NCI-H1417 treated with DMSO at 0.1 percent for 48 hours (cell line): ENCODE data around the gene ATP9B.

ENCODE experiments used
- DNase-seq: peaks from one replicate; lab custom pipeline; 2025; lab: John Stamatoyannopoulos, UW

Gene ATP9B

DNA sequence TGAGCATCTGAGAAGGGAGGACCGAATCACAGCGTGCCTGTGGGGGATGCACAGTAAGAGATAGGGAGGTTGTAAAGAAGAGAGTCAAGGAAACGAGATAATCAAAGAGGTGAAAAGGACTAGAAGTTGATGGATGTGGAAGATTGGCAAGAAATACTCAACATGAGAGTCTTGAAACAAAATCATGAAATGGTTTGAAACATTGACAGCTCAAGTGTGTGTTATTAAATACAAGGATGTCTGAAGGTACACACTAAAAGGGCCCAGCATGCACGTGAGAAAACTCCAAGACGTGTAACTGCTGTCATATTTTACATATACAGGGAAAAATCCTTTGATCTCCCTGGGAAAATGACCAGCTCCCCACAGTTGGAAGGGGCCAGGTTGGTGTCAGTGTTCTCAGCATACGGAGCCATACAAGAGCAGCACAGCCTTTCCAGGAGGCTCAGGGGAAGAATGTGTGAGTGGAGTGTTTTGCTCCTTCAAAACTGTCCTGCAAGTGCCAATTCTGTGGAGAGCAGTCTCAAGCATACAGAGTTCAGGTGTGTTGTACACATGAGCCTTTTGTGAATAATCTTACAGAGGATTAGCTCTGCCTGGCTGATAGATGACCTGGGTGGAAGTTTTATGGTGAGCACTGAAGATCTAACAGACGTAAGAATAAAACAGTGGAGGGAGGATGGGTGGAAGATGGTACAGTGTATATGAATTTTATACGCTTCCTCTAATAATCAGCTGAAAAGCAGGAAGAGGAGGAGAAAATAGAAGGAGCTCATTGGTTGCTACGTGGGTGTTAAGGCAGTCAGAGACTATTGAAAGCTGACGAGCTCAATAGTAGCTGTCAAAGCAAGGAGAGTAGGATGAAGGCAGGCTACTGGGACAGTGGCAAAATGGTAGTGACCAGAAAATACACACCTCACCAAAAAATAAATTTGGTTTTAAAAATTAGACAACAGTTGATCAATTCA lies 126.8 kb downstream of the ATP9B start:
- no peak for DNase-seq

DNA sequence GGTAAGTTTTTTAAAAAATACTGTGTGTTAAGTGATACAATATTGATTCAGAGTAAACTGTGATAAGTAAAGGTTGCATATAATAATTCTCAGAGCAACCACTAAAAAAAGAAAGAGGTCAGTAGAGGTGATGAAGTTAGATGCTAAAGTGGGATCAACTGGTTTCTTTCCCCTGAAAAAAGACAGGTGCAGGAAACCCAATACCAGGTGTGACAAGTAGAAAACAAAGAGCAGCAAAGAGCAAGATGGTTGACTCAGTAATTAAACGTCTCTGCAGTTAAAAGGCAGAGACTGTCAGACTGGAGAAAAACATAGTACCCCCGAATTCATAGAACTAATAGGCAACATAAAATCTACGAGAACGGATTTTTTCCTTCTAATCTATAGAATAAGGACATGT lies 128.3 kb downstream of the ATP9B start:
- DNase-seq, result peak; percentile 99

DNA sequence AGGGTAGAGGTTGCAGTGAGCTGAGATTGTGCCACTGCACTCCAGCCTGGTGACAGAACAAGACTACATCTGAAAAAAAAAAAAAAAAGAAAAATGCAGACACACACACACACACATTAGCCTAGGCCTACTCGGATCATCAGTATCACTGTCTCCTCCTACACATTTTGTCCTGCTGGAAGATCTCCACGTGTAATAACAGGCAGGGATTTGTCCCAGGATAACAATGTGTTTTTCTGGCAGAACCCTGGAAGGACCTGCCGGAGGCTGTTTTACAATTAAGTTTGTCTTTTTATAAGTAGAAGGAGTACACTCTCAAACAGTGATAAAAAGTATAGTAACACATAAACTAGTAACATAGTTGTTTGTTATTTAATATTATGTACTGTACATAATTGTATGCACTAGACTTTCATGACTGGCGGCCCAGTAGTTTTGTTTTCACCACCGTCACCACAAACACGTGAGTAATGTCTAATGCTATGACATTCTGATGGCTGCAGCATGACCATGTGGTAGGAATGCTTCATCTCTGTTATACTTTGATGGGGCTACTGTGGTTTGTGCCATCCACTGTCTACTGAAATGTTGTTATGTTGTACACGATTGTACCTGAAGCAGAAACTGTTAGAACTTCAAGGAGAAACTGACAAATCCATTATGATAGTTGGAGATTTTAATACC lies 130.6 kb downstream of the ATP9B start:
- no peak for DNase-seq

DNA sequence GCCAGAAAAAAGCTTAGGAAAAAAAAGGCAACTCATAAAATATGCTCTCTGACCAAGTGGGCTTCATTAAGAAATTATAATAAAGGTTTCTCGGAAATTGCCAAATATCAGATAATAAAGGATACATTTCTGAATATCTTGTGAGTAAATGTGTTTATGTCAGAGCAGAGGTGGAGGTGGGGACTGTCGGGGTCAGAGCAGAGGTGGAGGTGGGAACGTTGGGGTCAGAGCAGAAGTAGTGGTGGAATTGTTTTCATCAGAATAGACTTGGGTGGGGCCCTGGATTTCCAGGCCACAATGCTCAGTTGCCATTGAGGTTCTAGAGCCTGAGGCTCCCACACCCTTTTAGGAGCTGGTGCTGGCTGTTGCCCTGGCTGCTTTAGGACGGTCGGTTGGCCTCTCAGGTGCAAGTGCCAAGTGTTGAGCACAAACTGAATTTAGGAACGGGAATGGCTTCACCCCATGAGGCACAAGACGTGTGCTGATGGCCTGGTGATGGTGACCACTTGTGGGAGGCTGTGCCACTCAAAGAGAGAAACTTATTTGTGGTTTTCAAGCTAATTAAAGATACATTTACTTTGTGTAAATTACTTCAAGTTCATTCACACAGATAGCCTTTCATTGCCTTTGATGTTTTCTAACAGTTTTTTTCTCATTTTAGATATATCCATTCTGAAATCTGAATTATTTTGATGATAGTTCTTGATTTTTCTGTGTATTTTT lies 131.5 kb downstream of the ATP9B start:
- no peak for DNase-seq

DNA sequence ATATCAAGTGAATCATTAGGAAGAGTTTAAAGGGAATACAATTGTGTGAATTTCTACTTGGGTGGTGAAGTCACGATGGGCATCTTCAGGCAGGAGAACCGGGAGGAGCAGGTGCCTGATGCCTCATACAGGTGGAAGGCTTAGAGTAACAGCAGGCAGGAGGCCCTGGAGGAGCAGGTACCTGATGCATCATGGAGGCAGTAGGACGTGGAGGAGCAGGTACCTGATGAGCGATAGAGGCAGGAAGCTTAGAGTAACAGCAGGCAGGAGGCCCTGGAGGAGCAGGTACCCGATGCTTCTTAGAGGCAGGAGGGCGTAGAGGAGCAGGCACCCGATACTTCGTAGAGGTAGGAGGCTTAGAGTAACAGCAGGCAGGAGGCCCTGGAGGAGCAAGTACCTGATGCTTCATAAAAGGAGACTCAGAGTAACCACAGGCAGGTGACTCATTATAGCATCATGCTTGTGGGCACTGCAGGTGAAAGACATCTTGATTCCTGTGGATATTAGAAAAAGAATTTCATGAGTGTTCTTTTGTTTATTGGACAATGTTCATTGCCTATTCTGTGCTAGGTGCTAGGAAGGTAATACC lies 133.9 kb downstream of the ATP9B start:
- no peak for DNase-seq

DNA sequence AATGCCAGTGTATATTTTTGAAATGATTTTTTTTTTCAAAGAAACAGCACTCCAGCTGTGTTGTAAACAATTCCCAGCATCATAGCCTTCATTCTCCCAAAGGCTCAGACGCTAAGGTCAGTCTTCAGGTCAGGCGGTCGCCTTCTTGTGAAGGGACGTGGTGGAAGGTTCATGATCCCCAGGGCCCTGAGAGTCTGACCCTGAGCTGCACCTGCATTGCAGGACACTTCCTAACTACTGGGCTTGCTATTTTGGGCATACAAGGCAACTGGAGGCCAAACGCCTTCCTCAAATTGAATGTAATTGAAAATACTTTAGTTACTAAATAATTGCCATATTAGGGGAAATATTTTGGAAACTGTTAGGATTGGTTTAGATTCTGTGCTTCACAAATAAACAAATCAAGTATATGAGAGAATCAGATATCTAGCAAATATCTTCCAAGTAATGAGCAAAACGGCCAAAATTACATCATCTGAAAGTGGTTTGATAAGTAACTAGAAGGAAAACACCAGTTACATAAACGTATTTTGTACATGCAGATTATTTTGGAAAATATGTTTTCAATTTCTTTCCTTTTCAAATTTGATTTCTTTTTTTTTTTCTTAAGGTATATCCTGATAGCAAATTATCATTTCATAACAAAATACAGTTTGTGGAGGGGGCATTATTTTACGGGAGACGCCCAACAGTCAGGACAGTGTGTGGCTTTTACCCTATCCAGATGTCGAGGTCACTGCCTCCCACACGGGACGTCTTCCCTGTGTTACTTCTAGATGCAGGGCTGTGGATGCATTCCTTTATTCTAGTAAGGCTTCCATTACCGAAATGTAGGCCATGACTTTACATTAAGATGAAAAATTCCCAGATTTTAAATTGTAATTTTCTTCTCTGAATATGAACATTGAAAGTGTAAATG lies 136.0 kb downstream of the ATP9B start:
- no peak for DNase-seq

DNA sequence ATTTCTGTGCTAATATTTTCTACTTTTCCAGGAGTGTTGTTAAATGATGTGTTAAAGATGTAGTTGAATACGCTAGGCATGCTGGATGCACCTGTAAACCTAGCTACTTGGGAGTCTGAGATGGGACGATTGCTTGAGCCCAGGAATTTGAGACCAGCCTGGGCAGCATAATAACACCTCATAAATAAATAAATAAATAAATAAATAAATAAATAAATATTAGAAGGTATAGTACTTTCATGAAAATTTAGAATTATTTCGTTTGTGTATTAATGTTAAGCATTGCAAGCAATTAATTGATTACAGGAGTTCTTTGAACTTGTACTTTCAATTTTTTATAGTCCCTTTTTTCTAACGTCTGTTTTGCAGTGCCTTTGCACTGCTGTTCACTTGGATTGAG lies 137.2 kb downstream of the ATP9B start:
- no peak for DNase-seq

DNA sequence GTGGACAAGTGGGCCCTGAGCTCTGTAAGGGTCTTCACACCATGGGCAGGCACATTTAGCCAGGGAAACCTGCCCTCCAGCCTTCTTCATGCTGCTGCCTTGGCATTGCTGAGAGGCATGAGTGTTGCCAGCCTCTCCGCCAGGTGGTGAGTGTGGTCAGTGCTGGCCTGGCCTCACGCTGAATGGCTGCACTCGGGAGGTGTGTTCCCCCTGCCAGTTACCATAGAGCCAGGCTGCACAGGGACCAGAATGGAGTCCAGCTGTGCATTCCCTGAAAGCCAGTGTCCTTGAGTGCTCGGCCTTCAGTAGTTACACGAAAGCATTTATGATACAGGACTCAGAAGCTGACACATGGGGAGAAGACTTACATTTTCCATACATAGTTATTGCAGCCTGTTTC lies 139.7 kb downstream of the ATP9B start:
- peak; percentile 46 for DNase-seq

DNA sequence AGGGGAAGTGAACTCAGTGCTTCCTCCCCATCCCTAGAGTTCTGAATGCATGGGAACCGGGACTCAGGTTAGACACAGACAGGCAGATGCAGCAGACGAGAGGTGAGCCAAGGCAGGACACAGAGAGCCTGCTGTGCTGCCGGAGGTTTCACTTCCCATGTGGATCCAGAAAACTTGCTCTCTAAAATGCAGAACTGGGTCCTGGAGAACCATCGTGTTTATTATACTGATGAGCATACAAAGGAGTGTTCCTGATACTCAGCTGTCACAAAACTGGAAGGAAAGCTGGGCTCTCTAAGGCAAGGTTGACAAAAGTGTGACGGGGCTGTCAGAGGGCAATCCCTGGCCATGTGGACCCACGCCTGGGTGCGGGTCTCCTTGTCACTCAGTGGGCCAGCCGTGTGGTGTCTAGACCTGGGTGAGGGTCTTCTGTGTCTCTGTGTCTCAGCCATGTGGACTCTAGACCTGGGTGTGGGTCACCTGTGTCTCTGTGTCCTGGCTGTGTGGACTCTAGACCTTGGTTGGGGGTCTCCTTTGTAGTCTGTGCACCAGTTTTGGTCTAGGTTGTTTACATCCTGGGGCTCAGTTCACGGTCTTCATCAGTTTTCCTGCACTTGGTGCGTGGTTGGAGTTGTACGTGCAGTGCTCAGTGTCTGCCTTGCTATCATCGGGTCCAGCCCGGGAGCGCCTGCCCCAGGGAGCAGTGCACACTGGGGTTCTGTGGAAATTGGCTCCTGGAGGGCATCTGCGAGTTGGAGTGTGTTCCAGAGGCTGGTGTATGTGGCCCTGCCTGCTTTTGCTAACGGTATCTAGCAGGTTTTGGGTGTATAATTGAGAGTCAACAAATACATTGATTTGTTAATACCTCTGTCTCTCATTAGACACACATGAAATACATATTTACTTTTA lies 141.1 kb downstream of the ATP9B start:
- DNase-seq, result no peak

DNA sequence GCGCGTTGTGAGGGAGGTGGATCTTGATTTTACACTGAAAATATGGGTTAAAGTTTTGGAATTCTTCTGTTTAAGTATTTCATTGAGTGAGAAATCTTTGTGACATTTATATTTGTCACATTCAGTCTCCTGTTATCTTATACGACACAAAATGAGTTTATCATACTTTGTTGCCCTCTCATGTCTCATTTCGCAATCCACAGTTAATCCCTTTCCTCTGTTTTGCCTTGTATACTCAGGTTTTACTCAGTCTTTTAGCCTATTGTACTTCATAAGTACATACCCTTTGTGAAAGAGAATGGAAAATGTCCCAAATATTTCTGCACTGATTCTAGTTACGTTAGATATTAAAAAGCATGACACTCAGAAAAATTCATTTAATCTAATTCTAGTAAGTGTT lies 142.7 kb downstream of the ATP9B start:
- no peak for DNase-seq

DNA sequence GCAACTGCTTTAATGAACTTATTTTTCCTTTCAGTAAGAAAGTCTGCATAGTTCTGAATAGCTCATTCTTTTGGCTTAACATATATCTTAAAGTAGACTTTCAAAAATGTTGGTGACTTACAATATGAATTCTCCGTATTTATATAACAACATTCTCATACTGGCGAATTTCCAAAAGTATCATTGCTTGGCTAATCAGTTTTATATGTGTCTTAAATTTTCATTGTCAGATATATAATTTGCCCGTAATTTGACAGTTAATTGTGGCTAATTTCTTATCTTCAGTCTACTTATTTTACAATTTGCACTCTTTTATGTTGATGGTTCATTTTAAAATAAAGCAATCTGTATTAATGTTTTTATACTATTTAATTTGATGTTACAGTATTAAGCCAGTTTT lies 144.9 kb downstream of the ATP9B start:
- DNase-seq, result no peak

DNA sequence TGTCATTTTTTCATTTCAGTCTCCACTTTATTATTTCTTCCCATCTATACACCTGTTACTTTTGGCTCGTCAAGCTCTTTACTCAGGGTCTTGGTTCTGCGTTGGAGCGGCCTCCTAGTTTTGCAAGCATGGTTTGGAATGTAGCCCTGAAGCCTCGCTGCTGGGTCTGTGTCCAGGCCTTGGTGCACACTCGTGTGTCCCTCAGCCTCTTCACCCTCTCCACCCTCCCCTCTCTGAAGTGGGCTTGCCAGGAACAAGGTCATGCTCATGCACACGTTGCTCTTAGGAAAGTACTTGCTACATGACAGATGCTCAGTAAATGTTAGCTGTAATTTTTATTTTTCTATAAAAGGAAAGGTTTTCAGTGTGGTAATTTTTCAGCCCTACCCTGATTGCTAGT lies 147.0 kb downstream of the ATP9B start:
- DNase-seq, result no peak

DNA sequence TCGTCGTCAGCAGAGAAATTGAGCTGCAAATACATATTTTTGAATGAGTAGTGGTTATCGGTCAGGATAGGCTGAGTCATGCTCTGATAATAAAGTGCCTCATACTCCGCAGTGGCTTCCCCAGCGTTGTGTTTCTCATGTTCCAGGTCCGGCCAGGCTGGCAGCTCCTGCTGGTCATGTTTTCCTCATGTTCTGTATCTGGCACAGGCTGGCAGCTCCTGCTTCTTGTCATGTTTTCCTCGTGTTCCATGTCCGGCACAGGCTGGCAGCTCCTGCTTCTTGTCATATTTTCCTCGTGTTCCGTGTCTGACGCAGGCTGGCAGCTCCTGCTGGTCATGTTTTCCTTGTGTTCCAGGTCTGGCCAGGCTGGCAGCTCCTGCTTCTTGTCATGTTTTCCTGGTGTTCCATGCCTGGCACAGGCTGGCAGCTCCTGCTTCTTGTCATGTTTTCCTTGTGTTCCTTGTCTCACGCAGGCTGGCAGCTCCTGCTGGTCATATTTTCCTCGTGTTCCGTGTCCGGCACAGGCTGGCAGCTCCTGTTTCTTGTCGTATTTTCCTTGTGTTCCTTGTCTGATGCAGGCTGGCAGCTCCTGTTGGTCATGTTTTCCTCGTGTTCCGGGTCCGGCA lies 148.9 kb downstream of the ATP9B start:
- no peak for DNase-seq

DNA sequence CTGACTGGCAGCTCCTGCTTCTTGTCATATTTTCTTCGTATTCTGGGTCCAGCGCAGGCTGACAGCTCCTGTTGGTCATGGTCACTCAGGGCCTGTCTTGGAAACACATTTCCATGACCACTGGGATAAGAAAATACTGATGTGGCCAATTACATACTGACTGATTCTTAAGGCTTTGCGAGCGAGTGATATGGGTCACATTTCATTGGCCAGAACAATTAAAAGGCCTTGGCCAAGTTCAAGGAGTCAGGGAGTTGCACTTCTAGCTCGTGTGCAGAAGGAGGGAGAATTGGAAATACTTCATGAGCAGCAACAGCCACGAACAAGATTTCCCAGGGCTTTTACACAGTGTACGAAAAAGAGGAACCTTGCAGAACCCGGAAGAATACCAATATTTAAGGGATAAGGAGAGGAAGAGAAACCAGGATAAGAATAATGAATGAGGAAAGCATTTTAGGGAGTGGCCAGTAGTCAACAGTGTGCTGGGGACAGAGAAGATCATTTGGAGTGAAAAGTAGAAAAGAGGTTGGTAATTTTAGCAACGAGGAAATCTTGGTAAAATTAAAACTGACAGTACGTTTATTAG lies 149.5 kb downstream of the ATP9B start:
- DNase-seq, result no peak

DNA sequence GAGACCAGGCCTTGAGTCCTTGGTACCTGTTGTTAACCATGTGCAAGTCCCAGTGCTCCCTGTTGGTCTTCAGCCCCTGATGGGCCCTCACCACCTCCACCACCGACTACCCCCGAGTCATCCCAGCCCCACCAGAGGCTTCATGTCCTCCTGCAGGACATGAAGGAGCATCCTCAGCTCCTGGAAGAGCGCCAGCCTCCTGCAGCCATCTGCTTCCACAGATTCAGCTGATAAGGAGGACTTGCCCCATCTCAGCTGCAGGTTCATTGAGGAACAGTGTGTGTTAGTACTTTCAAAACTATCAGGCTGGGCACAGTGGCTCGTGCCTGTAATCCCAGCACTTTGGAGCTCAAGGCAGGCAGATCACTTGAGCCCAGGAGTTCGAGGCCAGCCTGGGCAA lies 151.9 kb downstream of the ATP9B start:
- DNase-seq, result no peak

DNA sequence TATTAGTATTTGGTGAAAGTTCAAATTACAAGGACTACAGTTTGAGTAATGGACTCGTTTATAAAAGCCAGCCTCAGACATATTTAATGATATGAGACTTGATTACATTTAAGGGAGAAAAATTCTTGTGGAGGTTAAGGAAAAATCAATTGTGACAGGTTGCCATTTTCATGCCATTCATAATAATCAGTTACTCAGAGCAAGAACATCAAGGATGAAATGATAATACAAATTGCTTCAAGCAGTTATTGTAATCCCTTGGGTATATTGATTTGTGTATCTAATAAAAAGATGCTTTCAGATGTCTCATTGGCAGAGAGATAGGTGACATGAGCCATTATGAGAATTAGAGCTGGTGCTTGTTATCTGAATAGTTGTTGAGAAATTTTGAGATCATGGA lies 153.6 kb downstream of the ATP9B start:
- DNase-seq, result no peak

DNA sequence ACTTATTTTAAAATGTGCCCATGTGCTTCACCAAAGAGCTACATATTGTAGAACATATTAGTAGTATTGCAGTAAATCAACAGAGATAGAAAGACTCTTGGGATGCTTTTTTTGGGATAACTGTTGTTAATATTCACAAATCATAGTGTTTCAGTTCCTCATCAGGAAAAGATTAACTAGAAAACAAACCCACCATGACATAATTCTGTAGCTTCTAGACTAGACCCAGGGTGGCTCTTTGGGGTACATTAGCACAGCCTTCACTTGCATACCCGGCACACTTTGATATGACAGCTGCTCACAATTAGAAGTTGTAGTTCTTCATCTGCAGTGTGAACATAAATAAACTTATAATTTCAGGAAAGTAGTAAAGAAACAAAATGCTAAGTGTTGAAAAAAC lies 154.2 kb downstream of the ATP9B start:
- DNase-seq, result no peak

DNA sequence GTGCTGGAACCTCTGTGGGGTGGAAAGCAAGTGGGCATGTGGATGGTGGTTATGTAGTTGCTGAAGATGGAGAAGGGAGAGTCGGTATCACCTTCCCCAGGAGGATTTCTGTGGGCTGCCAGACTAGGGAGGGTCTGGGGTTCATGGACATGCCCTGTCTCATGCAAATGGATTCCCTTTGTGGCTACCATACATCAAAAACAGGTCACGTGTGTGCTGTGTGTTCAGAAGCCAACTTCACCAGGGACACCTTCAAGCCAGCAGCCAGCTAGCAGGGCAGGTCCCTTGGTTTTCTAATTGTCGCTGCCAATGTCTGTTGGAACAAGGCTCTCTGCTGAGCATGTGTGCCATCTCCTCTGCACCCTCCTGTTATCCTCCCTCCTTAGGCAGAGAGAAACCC lies 155.2 kb downstream of the ATP9B start:
- no peak for DNase-seq

DNA sequence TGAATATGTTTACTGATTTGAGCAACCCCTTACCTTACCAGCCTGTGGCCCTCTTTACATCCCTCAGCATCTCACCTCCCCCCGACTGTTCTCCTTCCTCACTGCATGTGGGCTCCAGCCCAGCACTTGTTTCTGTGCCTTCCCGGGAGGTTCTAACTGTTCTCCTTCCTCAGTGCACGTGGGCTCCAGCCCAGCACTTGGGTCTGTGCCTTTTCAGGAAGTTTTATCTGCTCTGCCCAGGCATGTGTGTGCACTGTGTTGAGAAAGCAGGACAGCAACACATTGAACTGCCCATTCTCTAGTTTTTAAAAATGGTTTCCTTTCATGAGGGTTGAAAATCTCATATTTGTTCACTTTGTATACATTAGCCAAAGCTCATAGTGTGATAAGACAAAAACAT lies 158.4 kb downstream of the ATP9B start:
- no peak for DNase-seq
